Measurements from ENCODE around the gene TMPRSS9.

The TMPRSS9 gene

DNA sequence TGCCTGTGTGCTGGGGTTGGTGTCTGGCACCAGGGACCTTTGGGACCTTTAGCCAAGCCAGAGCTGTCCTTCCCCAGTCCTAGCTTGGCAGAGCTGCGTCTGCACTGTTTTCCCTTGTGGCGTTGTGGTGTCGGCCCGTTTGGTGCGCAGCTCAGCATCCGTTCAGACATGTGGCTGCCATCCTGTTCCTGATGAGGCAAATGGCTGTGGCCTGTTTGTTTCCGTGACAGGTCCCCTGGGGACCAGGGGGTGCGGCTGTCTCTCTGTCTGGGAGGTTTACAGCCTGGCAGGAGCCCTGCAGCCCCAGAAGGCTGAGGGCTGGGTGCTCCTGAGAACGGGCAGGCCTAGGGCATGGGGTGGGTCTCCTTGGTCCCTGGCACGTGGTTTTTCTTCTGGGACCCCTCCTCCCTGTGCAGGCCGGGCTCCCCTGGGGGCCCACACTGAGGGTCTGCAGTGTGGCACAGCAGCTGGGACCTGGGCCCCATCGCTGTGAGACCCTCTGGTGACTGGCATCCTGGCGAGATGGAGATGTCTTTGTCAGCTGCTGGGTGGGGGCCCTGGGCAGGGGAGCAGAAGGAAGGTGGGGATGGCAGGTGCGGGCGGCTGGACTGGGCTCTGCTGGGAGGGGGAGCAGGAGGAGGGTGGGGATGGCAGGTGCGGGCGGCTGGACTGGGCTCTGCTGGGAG, 27.6 kb upstream of the TMPRSS9 start:
- H3K4me1 ChIP-seq (ENCODE audit: insufficient read depth, low read length, severe bottlenecking): peaks cover 48% of the 10 kb centered on the region
- H2AFZ ChIP-seq (ENCODE audit: low read length): no peak overlapping the region
- TF ChIP-seq EZH2 (IDR thresholded peaks at IDR 0.05; ENCODE audit: borderline replicate concordance, low read length): no peak
- TF ChIP-seq, protein P1, sequence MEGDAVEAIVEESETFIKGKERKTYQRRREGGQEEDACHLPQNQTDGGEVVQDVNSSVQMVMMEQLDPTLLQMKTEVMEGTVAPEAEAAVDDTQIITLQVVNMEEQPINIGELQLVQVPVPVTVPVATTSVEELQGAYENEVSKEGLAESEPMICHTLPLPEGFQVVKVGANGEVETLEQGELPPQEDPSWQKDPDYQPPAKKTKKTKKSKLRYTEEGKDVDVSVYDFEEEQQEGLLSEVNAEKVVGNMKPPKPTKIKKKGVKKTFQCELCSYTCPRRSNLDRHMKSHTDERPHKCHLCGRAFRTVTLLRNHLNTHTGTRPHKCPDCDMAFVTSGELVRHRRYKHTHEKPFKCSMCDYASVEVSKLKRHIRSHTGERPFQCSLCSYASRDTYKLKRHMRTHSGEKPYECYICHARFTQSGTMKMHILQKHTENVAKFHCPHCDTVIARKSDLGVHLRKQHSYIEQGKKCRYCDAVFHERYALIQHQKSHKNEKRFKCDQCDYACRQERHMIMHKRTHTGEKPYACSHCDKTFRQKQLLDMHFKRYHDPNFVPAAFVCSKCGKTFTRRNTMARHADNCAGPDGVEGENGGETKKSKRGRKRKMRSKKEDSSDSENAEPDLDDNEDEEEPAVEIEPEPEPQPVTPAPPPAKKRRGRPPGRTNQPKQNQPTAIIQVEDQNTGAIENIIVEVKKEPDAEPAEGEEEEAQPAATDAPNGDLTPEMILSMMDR (IDR thresholded peaks at IDR 0.05; ENCODE audit: low read length): no peak
- H3K79me2 ChIP-seq (ENCODE audit: insufficient read depth, low read length): peaks cover 7% of the 10 kb centered on the region
- H3K9me3 ChIP-seq (ENCODE audit: low read length): no peaks in the 10 kb centered on the region
- H3K36me3 ChIP-seq (ENCODE audit: insufficient read depth, low read length): peaks cover 24% of the 10 kb centered on the region
- no peaks in the 10 kb centered on the region for H4K20me1 ChIP-seq (ENCODE audit: insufficient read depth, low read length)
- no peaks in the 10 kb centered on the region for H3K27me3 ChIP-seq (ENCODE audit: insufficient read depth, low read length)
- peak overlapping the region; percentile 61 for H3K9ac ChIP-seq (ENCODE audit: low read length)
- H3K27ac ChIP-seq (ENCODE audit: low read depth, low read length, poor library complexity, severe bottlenecking): peak overlapping the region; percentile 97
- H3K4me3 ChIP-seq (ENCODE audit: low read depth, low read length, poor library complexity, severe bottlenecking): peak overlapping the region; percentile 52
- no peaks in the 10 kb centered on the region for H3K9me2 ChIP-seq (ENCODE audit: low read depth, low read length)
- H3F3A ChIP-seq (ENCODE audit: insufficient read depth, low read length): peaks cover 13% of the 10 kb centered on the region; the same call in 1 of the 2 replicates
- peak overlapping the region; percentile 70 for H3K4me2 ChIP-seq (ENCODE audit: low read length)

DNA sequence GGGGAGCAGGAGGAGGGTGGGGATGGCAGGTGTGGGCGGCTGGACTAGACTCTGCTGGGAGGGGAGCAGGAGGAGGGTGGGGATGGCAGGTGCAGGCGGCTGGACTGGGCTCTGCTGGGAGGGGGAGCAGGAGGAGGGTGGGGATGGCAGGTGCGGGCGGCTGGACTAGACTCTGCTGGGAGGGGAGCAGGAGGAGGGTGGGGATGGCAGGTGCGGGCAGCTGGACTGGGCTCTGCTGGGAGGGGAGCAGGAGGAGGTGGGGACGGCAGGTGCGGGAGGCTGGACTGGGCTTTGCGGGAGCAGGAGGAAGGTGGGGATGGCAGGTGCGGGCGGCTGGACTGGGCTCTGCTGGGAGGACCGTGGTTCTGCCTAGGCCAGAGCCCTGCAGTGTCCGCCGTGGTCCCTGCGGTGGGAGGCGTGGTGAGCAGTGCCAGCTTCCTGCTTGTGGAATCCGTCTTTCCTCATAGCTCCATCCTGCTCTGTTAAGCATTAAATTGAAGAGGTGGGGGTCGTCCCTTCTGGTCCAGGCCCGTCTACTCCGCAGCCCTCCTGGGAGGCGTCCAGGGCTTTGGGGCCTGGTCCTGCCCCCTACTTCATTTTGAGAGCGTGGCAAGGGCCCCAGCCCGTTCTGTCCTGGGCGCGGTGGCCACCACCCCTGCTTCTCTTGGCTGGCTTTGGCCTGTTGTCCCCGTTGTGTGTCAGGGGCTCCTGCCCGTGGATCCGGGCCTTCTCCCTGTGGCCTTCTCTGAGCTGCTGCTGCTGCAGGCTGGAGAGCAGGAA, 26.8 kb upstream of the TMPRSS9 start:
- Histone ChIP-seq H3K79me2 (ENCODE audit: insufficient read depth, low read length) (peaks cover 7% of the 10 kb centered on the region), H3K27ac (ENCODE audit: low read depth, low read length, poor library complexity, severe bottlenecking) (peak overlapping the region; percentile 97), H3K9ac (ENCODE audit: low read length) (no peak overlapping the region; the same call in 1 of the 2 replicates), H3K9me2 (ENCODE audit: low read depth, low read length) (no peaks in the 10 kb centered on the region), H3F3A (ENCODE audit: insufficient read depth, low read length) (peaks cover 13% of the 10 kb centered on the region; the same call in 1 of the 2 replicates), H3K4me2 (ENCODE audit: low read length) (peak overlapping the region; percentile 70), H2AFZ (ENCODE audit: low read length) (no peak overlapping the region), H3K4me1 (ENCODE audit: insufficient read depth, low read length, severe bottlenecking) (peaks cover 46% of the 10 kb centered on the region), H4K20me1 (ENCODE audit: insufficient read depth, low read length) (no peaks in the 10 kb centered on the region), H3K9me3 (ENCODE audit: low read length) (no peaks in the 10 kb centered on the region), H3K4me3 (ENCODE audit: low read depth, low read length, poor library complexity, severe bottlenecking) (peak overlapping the region; percentile 52), H3K27me3 (ENCODE audit: insufficient read depth, low read length) (no peaks in the 10 kb centered on the region), H3K36me3 (ENCODE audit: insufficient read depth, low read length) (peaks cover 24% of the 10 kb centered on the region)
- TF ChIP-seq, protein P1 (IDR thresholded peaks at IDR 0.05; ENCODE audit: low read length): no peak
- TF ChIP-seq EZH2 (IDR thresholded peaks at IDR 0.05; ENCODE audit: borderline replicate concordance, low read length): no peak

- H3K9me3 ChIP-seq (ENCODE audit: low read length): no peaks in the 10 kb centered on the region
- H3K27me3 ChIP-seq (ENCODE audit: insufficient read depth, low read length): no peaks in the 10 kb centered on the region
- H3K9me2 ChIP-seq (ENCODE audit: low read depth, low read length): no peaks in the 10 kb centered on the region
- H2AFZ ChIP-seq (ENCODE audit: low read length): no peak overlapping the region
- H3K4me1 ChIP-seq (ENCODE audit: insufficient read depth, low read length, severe bottlenecking): peaks cover 46% of the 10 kb centered on the region
- H3K4me3 ChIP-seq (ENCODE audit: low read depth, low read length, poor library complexity, severe bottlenecking): no peak overlapping the region
- H3K36me3 ChIP-seq (ENCODE audit: insufficient read depth, low read length): peaks cover 26% of the 10 kb centered on the region
- no peak overlapping the region; the same call in 1 of the 2 replicates for H3K4me2 ChIP-seq (ENCODE audit: low read length)
- peaks cover 6% of the 10 kb centered on the region for H3K79me2 ChIP-seq (ENCODE audit: insufficient read depth, low read length)
- peak overlapping the region; percentile 97 for H3K27ac ChIP-seq (ENCODE audit: low read depth, low read length, poor library complexity, severe bottlenecking)
- TF ChIP-seq EZH2 (IDR thresholded peaks at IDR 0.05; ENCODE audit: borderline replicate concordance, low read length): no peak
- TF ChIP-seq, protein P1 (IDR thresholded peaks at IDR 0.05; ENCODE audit: low read length): no peak; the same call in 1 of the 2 replicates
- peaks cover 13% of the 10 kb centered on the region; the same call in 1 of the 2 replicates for H3F3A ChIP-seq (ENCODE audit: insufficient read depth, low read length)
- H3K9ac ChIP-seq (ENCODE audit: low read length): no peak overlapping the region
- H4K20me1 ChIP-seq (ENCODE audit: insufficient read depth, low read length): no peaks in the 10 kb centered on the region
Observed at GRCh38 chr19:2333807-2334211, 26.3 kb upstream of the TMPRSS9 start.
